K562 (cell line): ENCODE measurements around the gene ERVW-1. TPM values are rescaled to one million over a fixed set of nuclear protein-coding genes. Genes with fewer than 3 reads are reported as not detected.

ENCODE experiments used
- ARHGAP35 ChIP-seq: fragments of 450-650 bp; IDR thresholded peaks from 2 replicates; pipeline ENCODE4 v1.6.1; 2018; ENCODE audit not compliant: partially characterized antibody
- EP400 ChIP-seq: fragments of 450-650 bp; IDR thresholded peaks from 2 replicates; pipeline ENCODE4 v1.6.1; 2017; ENCODE audit warnings: antibody characterized with exemption, mild to moderate bottlenecking, moderate library complexity
- FOS ChIP-seq: IDR thresholded peaks from 3 replicates; pipeline ENCODE4 v1.6.1; 2011; ENCODE audit not compliant: insufficient read length; ENCODE audit errors: extremely low read depth
- GATAD2B ChIP-seq: fragments of 450-650 bp; IDR thresholded peaks from 2 replicates; pipeline ENCODE4 v1.6.1; 2017; ENCODE audit warnings: mild to moderate bottlenecking, borderline replicate concordance
- GTF2A2 ChIP-seq: IDR thresholded peaks from 2 replicates; pipeline ENCODE4 v1.6.1; 2016; ENCODE audit warnings: mild to moderate bottlenecking, missing genetic modification characterization, missing compliant biosample characterization
- NCOA6 ChIP-seq: fragments of 450-650 bp; IDR thresholded peaks from 2 replicates; pipeline ENCODE4 v1.6.1; 2017; ENCODE audit warnings: mild to moderate bottlenecking
- NFIX ChIP-seq: fragments of 250-450 bp; sonication (Bioruptor Pico); IDR thresholded peaks from 2 replicates; pipeline ENCODE4 v1.4.0; 2020; ENCODE audit warnings: low read depth, mild to moderate bottlenecking, moderate library complexity
- NR2F6 ChIP-seq: fragments of 450-650 bp; formaldehyde crosslinking; IDR thresholded peaks from 2 replicates; pipeline ENCODE4 v1.4.0; 2020; ENCODE audit warnings: mild to moderate bottlenecking
- NUFIP1 ChIP-seq: fragments of 450-650 bp; IDR thresholded peaks from 2 replicates; pipeline ENCODE4 v1.6.1; 2018; ENCODE audit not compliant: partially characterized antibody
- POLR2AphosphoS5 ChIP-seq: IDR thresholded peaks from 2 replicates; pipeline ENCODE4 v1.6.1; 2011; ENCODE audit warnings: mild to moderate bottlenecking, low read depth, low read length, moderate library complexity; ENCODE audit not compliant: control insufficient read depth, insufficient read depth
- POLR2G ChIP-seq: fragments of 200-400 bp; formaldehyde crosslinking; IDR thresholded peaks from 2 replicates; pipeline ENCODE4 v1.6.1; 2017; ENCODE audit warnings: low read depth, mild to moderate bottlenecking, antibody characterized with exemption, low read length, moderate library complexity
- RUNX1 ChIP-seq: sonication (generic); IDR thresholded peaks from 2 replicates; pipeline ENCODE4 v1.6.1; 2016; ENCODE audit warnings: antibody characterized with exemption, low read depth
- SMARCB1 ChIP-seq: IDR thresholded peaks from 2 replicates; pipeline ENCODE4 v1.6.1; 2011; ENCODE audit warnings: improper control_type of control experiment, low read depth; ENCODE audit not compliant: insufficient read length
- ZBTB7A ChIP-seq: IDR thresholded peaks from 2 replicates; pipeline ENCODE4 v1.6.1; 2011; ENCODE audit warnings: low read depth, mild to moderate bottlenecking, low read length, moderate library complexity, borderline replicate concordance; ENCODE audit not compliant: control insufficient read depth
- ZC3H8 ChIP-seq: fragments of 450-650 bp; IDR thresholded peaks from 2 replicates; pipeline ENCODE4 v1.6.1; 2017
- ZNF184 ChIP-seq: sonication (generic); formaldehyde crosslinking; IDR thresholded peaks from 2 replicates; pipeline ENCODE4 v1.5.0; 2020; ENCODE audit warnings: missing genetic modification reagents
- ZNF24 ChIP-seq: fragments of 450-650 bp; IDR thresholded peaks from 2 replicates; pipeline ENCODE4 v1.6.1; 2016
- ZNF444 ChIP-seq: fragments of 250-450 bp; sonication (Bioruptor Pico); IDR thresholded peaks from 2 replicates; pipeline ENCODE4 v1.4.0; 2020; ENCODE audit warnings: mild to moderate bottlenecking, moderate library complexity
- ZNF695 ChIP-seq: fragments of 450-650 bp; formaldehyde crosslinking; IDR thresholded peaks from 2 replicates; pipeline ENCODE4 v1.4.0; 2020; ENCODE audit warnings: mild to moderate bottlenecking, moderate library complexity
- ZNF707 ChIP-seq: fragments of 250-450 bp; sonication (Bioruptor Pico); conservative IDR thresholded peaks from 2 replicates; pipeline ENCODE4 v1.8.0; 2022; ENCODE audit warnings: inconsistent platforms, mild to moderate bottlenecking, moderate library complexity
- ZSCAN32 ChIP-seq: fragments of 450-650 bp; formaldehyde crosslinking; IDR thresholded peaks from 2 replicates; pipeline ENCODE4 v1.4.0; 2020; ENCODE audit warnings: mild to moderate bottlenecking, moderate library complexity
- polyA plus RNA-seq, 8 experiments: library from polyadenylated mRNA; depleted of rRNA in 4 of 8; stranded (reverse) in 5 of 8; unstranded in 3 of 8; fragments of >200 nt; fragmentation: Nextera tagmentation in 2 of 8; fragmentation: Illumina TruSeq in 1 of 8; extraction: Ambion mirVana in 2 of 8; extraction: Trizol in 1 of 8; gene quantifications; 2 replicates each; pipeline versions ENCODE4 v1.2.1 to v1.2.3, GENCODE V29; 2011 to 2014; ENCODE audit warnings: inconsistent platforms in 1 of 8, missing spikeins in 1 of 8
- total RNA-seq, 7 experiments: library from RNA; depleted of rRNA in 6 of 7; stranded (reverse); fragments of >200 nt in 6 of 7; fragmentation: Illumina TruSeq in 2 of 7; extraction: Trizol in 2 of 7; gene quantifications; 2 replicates each; pipeline versions ENCODE4 v1.2.1 to v1.2.3, GENCODE V29; 2011 to 2021; ENCODE audit warnings: low replicate concordance in 1 of 7
- TF ChIP-seq, protein P1 (sequence below), 3 experiments: fragments of 200-800 bp in 1 of 3; fragments of 250-450 bp in 1 of 3; fragments of 450-650 bp in 1 of 3; sonication (Bioruptor Pico) in 1 of 3; sonication (Bioruptor generic) in 1 of 3; formaldehyde crosslinking in 1 of 3; IDR thresholded peaks; 2 replicates each; pipeline versions ENCODE4 v1.6.1 to v1.8.0; 2016 to 2022; ENCODE audit warnings: mild to moderate bottlenecking in 2 of 3, missing genetic modification characterization in 2 of 3, missing compliant biosample characterization in 1 of 3, moderate library complexity in 1 of 3
- TF ChIP-seq, protein P2 (sequence below): fragments of 450-650 bp; IDR thresholded peaks from 2 replicates; pipeline ENCODE4 v1.6.1; 2016
- TF ChIP-seq, protein P3 (sequence below): fragments of 450-650 bp; formaldehyde crosslinking; IDR thresholded peaks from 2 replicates; pipeline ENCODE4 v1.4.0; 2020; ENCODE audit warnings: mild to moderate bottlenecking, moderate library complexity

The ERVW-1 gene
- total and polyA plus RNA-seq, 9 of the 15 experiments (the other 6 are each of a cell fraction or from before 2014, with no cell fraction given), result not detected

DNA sequence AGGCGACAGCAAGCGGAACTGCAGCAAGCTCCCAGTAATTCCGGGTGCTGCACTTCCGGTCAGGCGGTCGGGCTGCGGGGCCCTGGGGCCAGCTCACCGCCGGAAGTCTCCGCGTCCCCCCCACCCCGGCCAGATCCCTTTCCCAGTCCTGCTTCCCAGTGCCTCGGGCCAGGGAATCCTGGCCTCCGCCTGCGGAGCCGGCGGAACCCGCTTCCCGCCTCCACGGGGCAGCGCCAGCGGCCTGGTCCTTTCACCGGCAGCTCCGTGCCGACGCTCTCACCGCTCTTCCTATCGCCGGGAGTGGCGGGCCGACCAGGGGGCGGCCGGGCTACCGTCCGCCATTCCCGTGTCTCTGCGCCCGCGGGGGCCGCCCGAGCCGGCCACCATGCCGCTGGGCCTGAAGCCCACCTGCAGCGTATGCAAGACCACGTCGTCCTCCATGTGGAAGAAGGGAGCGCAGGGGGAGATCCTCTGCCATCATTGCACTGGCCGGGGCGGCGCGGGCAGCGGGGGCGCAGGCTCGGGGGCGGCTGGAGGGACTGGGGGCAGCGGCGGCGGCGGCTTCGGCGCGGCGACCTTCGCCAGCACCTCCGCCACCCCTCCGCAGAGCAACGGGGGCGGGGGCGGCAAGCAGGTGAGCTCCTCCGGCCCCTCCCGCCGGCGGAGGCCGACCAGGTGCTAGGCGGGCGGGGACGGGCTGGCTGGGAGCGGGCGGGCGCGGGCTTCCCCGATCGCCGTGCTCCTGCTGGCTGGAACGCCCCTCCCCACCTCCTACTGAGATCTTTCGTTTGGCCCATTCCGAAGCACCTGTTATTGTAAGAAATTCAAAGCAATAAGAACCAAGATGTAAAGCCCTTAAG, 30.2 kb downstream of the ERVW-1 start, which contains the start of gene GATAD1 (continued):
- TF ChIP-seq, protein P1, sequence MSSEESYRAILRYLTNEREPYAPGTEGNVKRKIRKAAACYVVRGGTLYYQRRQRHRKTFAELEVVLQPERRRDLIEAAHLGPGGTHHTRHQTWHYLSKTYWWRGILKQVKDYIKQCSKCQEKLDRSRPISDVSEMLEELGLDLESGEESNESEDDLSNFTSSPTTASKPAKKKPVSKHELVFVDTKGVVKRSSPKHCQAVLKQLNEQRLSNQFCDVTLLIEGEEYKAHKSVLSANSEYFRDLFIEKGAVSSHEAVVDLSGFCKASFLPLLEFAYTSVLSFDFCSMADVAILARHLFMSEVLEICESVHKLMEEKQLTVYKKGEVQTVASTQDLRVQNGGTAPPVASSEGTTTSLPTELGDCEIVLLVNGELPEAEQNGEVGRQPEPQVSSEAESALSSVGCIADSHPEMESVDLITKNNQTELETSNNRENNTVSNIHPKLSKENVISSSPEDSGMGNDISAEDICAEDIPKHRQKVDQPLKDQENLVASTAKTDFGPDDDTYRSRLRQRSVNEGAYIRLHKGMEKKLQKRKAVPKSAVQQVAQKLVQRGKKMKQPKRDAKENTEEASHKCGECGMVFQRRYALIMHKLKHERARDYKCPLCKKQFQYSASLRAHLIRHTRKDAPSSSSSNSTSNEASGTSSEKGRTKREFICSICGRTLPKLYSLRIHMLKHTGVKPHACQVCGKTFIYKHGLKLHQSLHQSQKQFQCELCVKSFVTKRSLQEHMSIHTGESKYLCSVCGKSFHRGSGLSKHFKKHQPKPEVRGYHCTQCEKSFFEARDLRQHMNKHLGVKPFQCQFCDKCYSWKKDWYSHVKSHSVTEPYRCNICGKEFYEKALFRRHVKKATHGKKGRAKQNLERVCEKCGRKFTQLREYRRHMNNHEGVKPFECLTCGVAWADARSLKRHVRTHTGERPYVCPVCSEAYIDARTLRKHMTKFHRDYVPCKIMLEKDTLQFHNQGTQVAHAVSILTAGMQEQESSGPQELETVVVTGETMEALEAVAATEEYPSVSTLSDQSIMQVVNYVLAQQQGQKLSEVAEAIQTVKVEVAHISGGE (CRISPR knock-in tag; IDR thresholded peaks at IDR 0.05), result peak; percentile 83 to 97 (median 89); a peak in 5 of 6 replicates
- peak; percentile 87 for TF ChIP-seq POLR2AphosphoS5
- peak; percentile 65; the same call in 1 of the 2 replicates for TF ChIP-seq GATAD2B
- no peak for TF ChIP-seq ZNF707 (CRISPR knock-in tag)
- TF ChIP-seq POLR2G, result peak; percentile 95
- TF ChIP-seq RUNX1, result no peak
- no peak for TF ChIP-seq ARHGAP35
- TF ChIP-seq, protein P2, sequence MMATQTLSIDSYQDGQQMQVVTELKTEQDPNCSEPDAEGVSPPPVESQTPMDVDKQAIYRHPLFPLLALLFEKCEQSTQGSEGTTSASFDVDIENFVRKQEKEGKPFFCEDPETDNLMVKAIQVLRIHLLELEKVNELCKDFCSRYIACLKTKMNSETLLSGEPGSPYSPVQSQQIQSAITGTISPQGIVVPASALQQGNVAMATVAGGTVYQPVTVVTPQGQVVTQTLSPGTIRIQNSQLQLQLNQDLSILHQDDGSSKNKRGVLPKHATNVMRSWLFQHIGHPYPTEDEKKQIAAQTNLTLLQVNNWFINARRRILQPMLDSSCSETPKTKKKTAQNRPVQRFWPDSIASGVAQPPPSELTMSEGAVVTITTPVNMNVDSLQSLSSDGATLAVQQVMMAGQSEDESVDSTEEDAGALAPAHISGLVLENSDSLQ, result peak; percentile 7; the same call in 1 of the 2 replicates
- TF ChIP-seq NCOA6, result no peak
- TF ChIP-seq SMARCB1, result no peak
- 0 out of 2 replicates have a peak, but pooled peaks have one; percentile 61 for TF ChIP-seq ZBTB7A
- TF ChIP-seq ZNF444 (CRISPR knock-in tag), result no peak
- TF ChIP-seq NUFIP1, result no peak
- no peak for TF ChIP-seq ZSCAN32 (CRISPR knock-in tag)
- TF ChIP-seq FOS, result no peak
- peak; percentile 1 for TF ChIP-seq ZNF24
- TF ChIP-seq NFIX, result no peak
- peak; percentile 96 for TF ChIP-seq EP400
- TF ChIP-seq GTF2A2 (tag), result peak; percentile 22; the same call in 1 of the 2 replicates
- TF ChIP-seq NR2F6 (CRISPR knock-in tag), result no peak
- no peak for TF ChIP-seq ZNF695 (CRISPR knock-in tag)
- TF ChIP-seq ZC3H8, result no peak
- TF ChIP-seq, protein P3, sequence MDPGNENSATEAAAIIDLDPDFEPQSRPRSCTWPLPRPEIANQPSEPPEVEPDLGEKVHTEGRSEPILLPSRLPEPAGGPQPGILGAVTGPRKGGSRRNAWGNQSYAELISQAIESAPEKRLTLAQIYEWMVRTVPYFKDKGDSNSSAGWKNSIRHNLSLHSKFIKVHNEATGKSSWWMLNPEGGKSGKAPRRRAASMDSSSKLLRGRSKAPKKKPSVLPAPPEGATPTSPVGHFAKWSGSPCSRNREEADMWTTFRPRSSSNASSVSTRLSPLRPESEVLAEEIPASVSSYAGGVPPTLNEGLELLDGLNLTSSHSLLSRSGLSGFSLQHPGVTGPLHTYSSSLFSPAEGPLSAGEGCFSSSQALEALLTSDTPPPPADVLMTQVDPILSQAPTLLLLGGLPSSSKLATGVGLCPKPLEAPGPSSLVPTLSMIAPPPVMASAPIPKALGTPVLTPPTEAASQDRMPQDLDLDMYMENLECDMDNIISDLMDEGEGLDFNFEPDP (CRISPR knock-in tag), result no peak
- TF ChIP-seq ZNF184 (CRISPR knock-in tag), result no peak
